HEK293 (cell line): ENCODE results near the gene ZNF554.

ENCODE experiments used
- BCL11A ChIP-seq: fragments of 450-650 bp; formaldehyde crosslinking; IDR thresholded peaks from 2 replicates; pipeline ENCODE4 v1.5.1; 2016; ENCODE audit warnings: low read depth, missing biosample characterization, missing genetic modification characterization
- GLIS1 ChIP-seq: fragments of 450-650 bp; formaldehyde crosslinking; IDR thresholded peaks from 2 replicates; pipeline ENCODE4 v1.5.1; 2016; ENCODE audit warnings: missing biosample characterization, missing genetic modification characterization
- ZBTB48 ChIP-seq: fragments of 450-650 bp; formaldehyde crosslinking; IDR thresholded peaks from 2 replicates; pipeline ENCODE4 v1.5.1; 2016; ENCODE audit warnings: missing biosample characterization, missing genetic modification characterization
- ZEB2 ChIP-seq: fragments of 450-650 bp; formaldehyde crosslinking; IDR thresholded peaks from 2 replicates; pipeline ENCODE4 v1.5.1; 2016; ENCODE audit warnings: missing biosample characterization, missing genetic modification characterization
- ZIC2 ChIP-seq: fragments of 450-650 bp; formaldehyde crosslinking; IDR thresholded peaks from 2 replicates; pipeline ENCODE4 v1.5.1; 2016; ENCODE audit warnings: missing biosample characterization, missing genetic modification characterization
- ZNF16 ChIP-seq: fragments of 450-650 bp; formaldehyde crosslinking; IDR thresholded peaks from 2 replicates; pipeline ENCODE4 v1.5.1; 2016; ENCODE audit warnings: low read depth, missing biosample characterization, missing genetic modification characterization
- ZNF184 ChIP-seq: fragments of 450-650 bp; IDR thresholded peaks from 2 replicates; pipeline ENCODE4 v1.5.1; 2018; ENCODE audit warnings: missing biosample characterization, mild to moderate bottlenecking, missing genetic modification characterization
- ZNF2 ChIP-seq: fragments of 450-650 bp; formaldehyde crosslinking; IDR thresholded peaks from 2 replicates; pipeline ENCODE4 v1.5.1; 2016; ENCODE audit warnings: missing biosample characterization, missing genetic modification characterization
- ZNF239 ChIP-seq: fragments of 450-650 bp; formaldehyde crosslinking; IDR thresholded peaks from 2 replicates; pipeline ENCODE4 v1.5.1; 2016; ENCODE audit warnings: missing biosample characterization, missing genetic modification characterization
- ZNF350 ChIP-seq: fragments of 450-650 bp; formaldehyde crosslinking; IDR thresholded peaks from 2 replicates; pipeline ENCODE4 v1.5.0; 2017; ENCODE audit warnings: missing biosample characterization, mild to moderate bottlenecking, missing genetic modification characterization
- ZNF561 ChIP-seq: fragments of 450-650 bp; IDR thresholded peaks from 2 replicates; pipeline ENCODE4 v1.5.1; 2018; ENCODE audit warnings: missing biosample characterization, missing genetic modification characterization, borderline replicate concordance
- ZNF596 ChIP-seq: fragments of 450-650 bp; IDR thresholded peaks from 2 replicates; pipeline ENCODE4 v1.5.0; 2018; ENCODE audit warnings: missing biosample characterization, mild to moderate bottlenecking, missing genetic modification characterization, moderate library complexity
- ZNF76 ChIP-seq: fragments of 450-650 bp; formaldehyde crosslinking; IDR thresholded peaks from 2 replicates; pipeline ENCODE4; 2016; ENCODE audit warnings: low read depth, missing biosample characterization, missing genetic modification characterization, borderline replicate concordance
- ZXDB ChIP-seq: fragments of 450-650 bp; formaldehyde crosslinking; IDR thresholded peaks from 2 replicates; pipeline ENCODE4 v1.5.1; 2016; ENCODE audit warnings: missing biosample characterization, missing genetic modification characterization
- TF ChIP-seq, protein P1 (sequence below): fragments of 450-650 bp; formaldehyde crosslinking; IDR thresholded peaks from 2 replicates; pipeline ENCODE4 v1.5.1; 2017; ENCODE audit warnings: missing biosample characterization, missing genetic modification characterization
- TF ChIP-seq, protein P2 (sequence below): fragments of 450-650 bp; formaldehyde crosslinking; IDR thresholded peaks from 2 replicates; pipeline ENCODE4 v1.5.1; 2016; ENCODE audit warnings: missing biosample characterization, missing genetic modification characterization
- TF ChIP-seq, protein P3 (sequence below): fragments of 450-650 bp; formaldehyde crosslinking; IDR thresholded peaks from 2 replicates; pipeline ENCODE4 v1.5.1; 2016; ENCODE audit warnings: missing biosample characterization, missing genetic modification characterization
- TF ChIP-seq, protein P4 (sequence below): IDR thresholded peaks from 2 replicates; pipeline ENCODE4 v1.6.1; 2011; ENCODE audit warnings: mild to moderate bottlenecking, low read depth, low read length, borderline replicate concordance
- TF ChIP-seq, protein P5 (sequence below): fragments of 450-650 bp; formaldehyde crosslinking; IDR thresholded peaks from 2 replicates; pipeline ENCODE4 v1.5.1; 2016; ENCODE audit warnings: missing biosample characterization, missing genetic modification characterization
- TF ChIP-seq, protein P6 (sequence below): fragments of 450-650 bp; formaldehyde crosslinking; IDR thresholded peaks from 2 replicates; pipeline ENCODE4 v1.5.1; 2016; ENCODE audit warnings: missing biosample characterization, missing genetic modification characterization
- TF ChIP-seq, protein P7 (sequence below): fragments of 450-650 bp; formaldehyde crosslinking; IDR thresholded peaks from 2 replicates; pipeline ENCODE4 v1.5.1; 2016; ENCODE audit warnings: missing biosample characterization, missing genetic modification characterization, borderline replicate concordance
- TF ChIP-seq, protein P8 (sequence below): fragments of 450-650 bp; formaldehyde crosslinking; IDR thresholded peaks from 2 replicates; pipeline ENCODE4 v1.5.1; 2017; ENCODE audit warnings: missing biosample characterization, missing genetic modification characterization
- TF ChIP-seq, protein P9 (sequence below): fragments of 450-650 bp; IDR thresholded peaks from 2 replicates; pipeline ENCODE4 v1.5.1; 2018; ENCODE audit warnings: missing biosample characterization, missing genetic modification characterization

Gene ZNF554

DNA sequence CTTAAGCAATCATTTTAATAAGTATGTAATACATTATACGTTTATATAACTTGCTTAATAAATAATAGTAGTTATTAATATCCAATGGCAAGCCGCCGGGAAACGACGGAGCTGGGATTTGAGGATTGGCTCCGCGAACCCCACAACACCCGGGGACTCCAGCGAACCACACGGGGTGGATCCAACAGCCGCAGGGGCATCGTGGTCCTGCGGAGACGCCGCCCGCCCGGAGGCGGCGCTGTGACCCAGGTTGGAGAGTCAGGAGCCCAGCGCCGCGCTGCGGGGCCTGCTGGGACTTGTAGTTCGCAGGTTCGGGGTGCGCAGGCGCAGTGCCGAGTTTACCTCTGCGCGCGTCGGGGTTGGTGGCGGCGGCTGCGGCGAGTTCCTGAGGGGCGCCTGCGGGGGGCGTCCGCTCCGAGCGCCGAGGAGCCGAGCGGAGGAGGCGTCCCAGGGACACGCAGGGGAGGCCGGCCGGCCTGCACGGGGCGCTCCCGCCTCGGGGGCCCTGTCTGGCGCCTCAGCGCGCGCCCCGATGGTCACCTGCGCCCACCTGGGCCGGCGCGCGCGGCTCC is at the start of gene ZNF554 (continued):
- TF ChIP-seq ZNF76 = peak; percentile 97
- no peak for TF ChIP-seq ZBTB48
- TF ChIP-seq, protein P1, sequence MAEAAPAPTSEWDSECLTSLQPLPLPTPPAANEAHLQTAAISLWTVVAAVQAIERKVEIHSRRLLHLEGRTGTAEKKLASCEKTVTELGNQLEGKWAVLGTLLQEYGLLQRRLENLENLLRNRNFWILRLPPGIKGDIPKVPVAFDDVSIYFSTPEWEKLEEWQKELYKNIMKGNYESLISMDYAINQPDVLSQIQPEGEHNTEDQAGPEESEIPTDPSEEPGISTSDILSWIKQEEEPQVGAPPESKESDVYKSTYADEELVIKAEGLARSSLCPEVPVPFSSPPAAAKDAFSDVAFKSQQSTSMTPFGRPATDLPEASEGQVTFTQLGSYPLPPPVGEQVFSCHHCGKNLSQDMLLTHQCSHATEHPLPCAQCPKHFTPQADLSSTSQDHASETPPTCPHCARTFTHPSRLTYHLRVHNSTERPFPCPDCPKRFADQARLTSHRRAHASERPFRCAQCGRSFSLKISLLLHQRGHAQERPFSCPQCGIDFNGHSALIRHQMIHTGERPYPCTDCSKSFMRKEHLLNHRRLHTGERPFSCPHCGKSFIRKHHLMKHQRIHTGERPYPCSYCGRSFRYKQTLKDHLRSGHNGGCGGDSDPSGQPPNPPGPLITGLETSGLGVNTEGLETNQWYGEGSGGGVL (tag by site-specific recombination) = no peak
- TF ChIP-seq ZNF350 (tag by site-specific recombination) = no peak
- TF ChIP-seq, protein P2, sequence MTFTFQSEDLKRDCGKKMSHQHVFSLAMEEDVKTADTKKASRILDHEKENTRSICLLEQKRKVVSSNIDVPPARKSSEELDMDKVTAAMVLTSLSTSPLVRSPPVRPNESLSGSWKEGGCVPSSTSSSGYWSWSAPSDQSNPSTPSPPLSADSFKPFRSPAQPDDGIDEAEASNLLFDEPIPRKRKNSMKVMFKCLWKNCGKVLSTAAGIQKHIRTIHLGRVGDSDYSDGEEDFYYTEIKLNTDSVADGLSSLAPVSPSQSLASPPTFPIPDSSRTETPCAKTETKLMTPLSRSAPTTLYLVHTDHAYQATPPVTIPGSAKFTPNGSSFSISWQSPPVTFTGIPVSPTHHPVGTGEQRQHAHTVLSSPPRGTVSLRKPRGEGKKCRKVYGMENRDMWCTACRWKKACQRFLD (tag by site-specific recombination) = no peak
- no peak for TF ChIP-seq ZNF239 (tag by site-specific recombination)
- TF ChIP-seq ZNF561 (tag by site-specific recombination) = peak; percentile 84
- TF ChIP-seq ZNF596 = no peak
- TF ChIP-seq BCL11A (tag by site-specific recombination) = no peak
- peak; percentile 53; the same call in 1 of the 2 replicates for TF ChIP-seq ZEB2 (tag by site-specific recombination)
- TF ChIP-seq, protein P3, sequence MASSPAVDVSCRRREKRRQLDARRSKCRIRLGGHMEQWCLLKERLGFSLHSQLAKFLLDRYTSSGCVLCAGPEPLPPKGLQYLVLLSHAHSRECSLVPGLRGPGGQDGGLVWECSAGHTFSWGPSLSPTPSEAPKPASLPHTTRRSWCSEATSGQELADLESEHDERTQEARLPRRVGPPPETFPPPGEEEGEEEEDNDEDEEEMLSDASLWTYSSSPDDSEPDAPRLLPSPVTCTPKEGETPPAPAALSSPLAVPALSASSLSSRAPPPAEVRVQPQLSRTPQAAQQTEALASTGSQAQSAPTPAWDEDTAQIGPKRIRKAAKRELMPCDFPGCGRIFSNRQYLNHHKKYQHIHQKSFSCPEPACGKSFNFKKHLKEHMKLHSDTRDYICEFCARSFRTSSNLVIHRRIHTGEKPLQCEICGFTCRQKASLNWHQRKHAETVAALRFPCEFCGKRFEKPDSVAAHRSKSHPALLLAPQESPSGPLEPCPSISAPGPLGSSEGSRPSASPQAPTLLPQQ (tag by site-specific recombination) = peak; percentile 68
- TF ChIP-seq, protein P4, sequence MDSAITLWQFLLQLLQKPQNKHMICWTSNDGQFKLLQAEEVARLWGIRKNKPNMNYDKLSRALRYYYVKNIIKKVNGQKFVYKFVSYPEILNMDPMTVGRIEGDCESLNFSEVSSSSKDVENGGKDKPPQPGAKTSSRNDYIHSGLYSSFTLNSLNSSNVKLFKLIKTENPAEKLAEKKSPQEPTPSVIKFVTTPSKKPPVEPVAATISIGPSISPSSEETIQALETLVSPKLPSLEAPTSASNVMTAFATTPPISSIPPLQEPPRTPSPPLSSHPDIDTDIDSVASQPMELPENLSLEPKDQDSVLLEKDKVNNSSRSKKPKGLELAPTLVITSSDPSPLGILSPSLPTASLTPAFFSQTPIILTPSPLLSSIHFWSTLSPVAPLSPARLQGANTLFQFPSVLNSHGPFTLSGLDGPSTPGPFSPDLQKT = no peak
- TF ChIP-seq, protein P5, sequence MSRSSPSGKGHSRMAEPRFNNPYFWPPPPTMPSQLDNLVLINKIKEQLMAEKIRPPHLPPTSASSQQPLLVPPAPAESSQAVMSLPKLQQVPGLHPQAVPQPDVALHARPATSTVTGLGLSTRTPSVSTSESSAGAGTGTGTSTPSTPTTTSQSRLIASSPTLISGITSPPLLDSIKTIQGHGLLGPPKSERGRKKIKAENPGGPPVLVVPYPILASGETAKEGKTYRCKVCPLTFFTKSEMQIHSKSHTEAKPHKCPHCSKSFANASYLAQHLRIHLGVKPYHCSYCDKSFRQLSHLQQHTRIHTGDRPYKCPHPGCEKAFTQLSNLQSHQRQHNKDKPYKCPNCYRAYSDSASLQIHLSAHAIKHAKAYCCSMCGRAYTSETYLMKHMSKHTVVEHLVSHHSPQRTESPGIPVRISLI = no peak
- TF ChIP-seq ZIC2 (tag by site-specific recombination) = peak; percentile 87
- TF ChIP-seq, protein P6, sequence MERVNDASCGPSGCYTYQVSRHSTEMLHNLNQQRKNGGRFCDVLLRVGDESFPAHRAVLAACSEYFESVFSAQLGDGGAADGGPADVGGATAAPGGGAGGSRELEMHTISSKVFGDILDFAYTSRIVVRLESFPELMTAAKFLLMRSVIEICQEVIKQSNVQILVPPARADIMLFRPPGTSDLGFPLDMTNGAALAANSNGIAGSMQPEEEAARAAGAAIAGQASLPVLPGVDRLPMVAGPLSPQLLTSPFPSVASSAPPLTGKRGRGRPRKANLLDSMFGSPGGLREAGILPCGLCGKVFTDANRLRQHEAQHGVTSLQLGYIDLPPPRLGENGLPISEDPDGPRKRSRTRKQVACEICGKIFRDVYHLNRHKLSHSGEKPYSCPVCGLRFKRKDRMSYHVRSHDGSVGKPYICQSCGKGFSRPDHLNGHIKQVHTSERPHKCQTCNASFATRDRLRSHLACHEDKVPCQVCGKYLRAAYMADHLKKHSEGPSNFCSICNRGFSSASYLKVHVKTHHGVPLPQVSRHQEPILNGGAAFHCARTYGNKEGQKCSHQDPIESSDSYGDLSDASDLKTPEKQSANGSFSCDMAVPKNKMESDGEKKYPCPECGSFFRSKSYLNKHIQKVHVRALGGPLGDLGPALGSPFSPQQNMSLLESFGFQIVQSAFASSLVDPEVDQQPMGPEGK = peak; percentile 32; the same call in 1 of the 2 replicates
- TF ChIP-seq, protein P7, sequence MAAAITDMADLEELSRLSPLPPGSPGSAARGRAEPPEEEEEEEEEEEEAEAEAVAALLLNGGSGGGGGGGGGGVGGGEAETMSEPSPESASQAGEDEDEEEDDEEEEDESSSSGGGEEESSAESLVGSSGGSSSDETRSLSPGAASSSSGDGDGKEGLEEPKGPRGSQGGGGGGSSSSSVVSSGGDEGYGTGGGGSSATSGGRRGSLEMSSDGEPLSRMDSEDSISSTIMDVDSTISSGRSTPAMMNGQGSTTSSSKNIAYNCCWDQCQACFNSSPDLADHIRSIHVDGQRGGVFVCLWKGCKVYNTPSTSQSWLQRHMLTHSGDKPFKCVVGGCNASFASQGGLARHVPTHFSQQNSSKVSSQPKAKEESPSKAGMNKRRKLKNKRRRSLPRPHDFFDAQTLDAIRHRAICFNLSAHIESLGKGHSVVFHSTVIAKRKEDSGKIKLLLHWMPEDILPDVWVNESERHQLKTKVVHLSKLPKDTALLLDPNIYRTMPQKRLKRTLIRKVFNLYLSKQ (tag by site-specific recombination) = no peak
- peak; percentile 34; the same call in 1 of the 2 replicates for TF ChIP-seq ZNF184 (tag by site-specific recombination)
- peak; percentile 50; the same call in 1 of the 2 replicates for TF ChIP-seq ZNF2
- TF ChIP-seq ZXDB = peak; percentile 98
- peak; percentile 69 for TF ChIP-seq GLIS1 (tag by site-specific recombination)
- TF ChIP-seq, protein P8, sequence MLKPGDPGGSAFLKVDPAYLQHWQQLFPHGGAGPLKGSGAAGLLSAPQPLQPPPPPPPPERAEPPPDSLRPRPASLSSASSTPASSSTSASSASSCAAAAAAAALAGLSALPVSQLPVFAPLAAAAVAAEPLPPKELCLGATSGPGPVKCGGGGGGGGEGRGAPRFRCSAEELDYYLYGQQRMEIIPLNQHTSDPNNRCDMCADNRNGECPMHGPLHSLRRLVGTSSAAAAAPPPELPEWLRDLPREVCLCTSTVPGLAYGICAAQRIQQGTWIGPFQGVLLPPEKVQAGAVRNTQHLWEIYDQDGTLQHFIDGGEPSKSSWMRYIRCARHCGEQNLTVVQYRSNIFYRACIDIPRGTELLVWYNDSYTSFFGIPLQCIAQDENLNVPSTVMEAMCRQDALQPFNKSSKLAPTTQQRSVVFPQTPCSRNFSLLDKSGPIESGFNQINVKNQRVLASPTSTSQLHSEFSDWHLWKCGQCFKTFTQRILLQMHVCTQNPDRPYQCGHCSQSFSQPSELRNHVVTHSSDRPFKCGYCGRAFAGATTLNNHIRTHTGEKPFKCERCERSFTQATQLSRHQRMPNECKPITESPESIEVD (tag by site-specific recombination) = no peak
- no peak for TF ChIP-seq ZNF16 (tag by site-specific recombination)
- TF ChIP-seq, protein P9, sequence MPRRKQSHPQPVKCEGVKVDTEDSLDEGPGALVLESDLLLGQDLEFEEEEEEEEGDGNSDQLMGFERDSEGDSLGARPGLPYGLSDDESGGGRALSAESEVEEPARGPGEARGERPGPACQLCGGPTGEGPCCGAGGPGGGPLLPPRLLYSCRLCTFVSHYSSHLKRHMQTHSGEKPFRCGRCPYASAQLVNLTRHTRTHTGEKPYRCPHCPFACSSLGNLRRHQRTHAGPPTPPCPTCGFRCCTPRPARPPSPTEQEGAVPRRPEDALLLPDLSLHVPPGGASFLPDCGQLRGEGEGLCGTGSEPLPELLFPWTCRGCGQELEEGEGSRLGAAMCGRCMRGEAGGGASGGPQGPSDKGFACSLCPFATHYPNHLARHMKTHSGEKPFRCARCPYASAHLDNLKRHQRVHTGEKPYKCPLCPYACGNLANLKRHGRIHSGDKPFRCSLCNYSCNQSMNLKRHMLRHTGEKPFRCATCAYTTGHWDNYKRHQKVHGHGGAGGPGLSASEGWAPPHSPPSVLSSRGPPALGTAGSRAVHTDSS = no peak
